Measurements from ENCODE around the gene NCKAP5. TPM values are rescaled to one million over a fixed set of nuclear protein-coding genes. Genes with fewer than 3 reads are reported as not detected.

Gene NCKAP5
- total RNA-seq, 1 donor from 2014 or later = 0.87 TPM

DNA sequence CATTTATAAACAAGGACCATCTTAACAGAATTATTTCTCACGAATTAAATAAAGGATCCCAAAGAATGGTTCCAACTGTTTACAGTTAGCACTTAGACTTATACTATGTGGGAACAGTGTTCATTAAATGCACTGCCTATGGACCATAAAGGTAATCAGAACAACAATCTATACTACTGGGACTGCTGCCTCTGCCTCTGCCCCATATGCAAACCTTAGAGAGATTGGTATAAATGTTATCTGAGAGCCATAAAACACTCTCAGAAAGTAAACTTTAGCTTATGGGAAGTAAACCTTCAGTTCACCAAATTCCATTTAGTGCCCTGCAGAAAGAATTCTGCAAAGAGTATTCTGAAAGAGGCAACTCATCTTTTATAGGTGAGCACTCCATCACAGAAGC, 448.0 kb downstream of the NCKAP5 start:
- no peak overlapping the region for H3K27ac Mint-ChIP-seq (ENCODE audit: unreplicated experiment)
- H3K4me1 Mint-ChIP-seq (ENCODE audit: low read depth) = no peaks in the 10 kb centered on the region
- TF ChIP-seq, protein P1, sequence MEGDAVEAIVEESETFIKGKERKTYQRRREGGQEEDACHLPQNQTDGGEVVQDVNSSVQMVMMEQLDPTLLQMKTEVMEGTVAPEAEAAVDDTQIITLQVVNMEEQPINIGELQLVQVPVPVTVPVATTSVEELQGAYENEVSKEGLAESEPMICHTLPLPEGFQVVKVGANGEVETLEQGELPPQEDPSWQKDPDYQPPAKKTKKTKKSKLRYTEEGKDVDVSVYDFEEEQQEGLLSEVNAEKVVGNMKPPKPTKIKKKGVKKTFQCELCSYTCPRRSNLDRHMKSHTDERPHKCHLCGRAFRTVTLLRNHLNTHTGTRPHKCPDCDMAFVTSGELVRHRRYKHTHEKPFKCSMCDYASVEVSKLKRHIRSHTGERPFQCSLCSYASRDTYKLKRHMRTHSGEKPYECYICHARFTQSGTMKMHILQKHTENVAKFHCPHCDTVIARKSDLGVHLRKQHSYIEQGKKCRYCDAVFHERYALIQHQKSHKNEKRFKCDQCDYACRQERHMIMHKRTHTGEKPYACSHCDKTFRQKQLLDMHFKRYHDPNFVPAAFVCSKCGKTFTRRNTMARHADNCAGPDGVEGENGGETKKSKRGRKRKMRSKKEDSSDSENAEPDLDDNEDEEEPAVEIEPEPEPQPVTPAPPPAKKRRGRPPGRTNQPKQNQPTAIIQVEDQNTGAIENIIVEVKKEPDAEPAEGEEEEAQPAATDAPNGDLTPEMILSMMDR (IDR thresholded peaks at IDR 0.05) = no peak
- no peak for DNase-seq (ENCODE audit: low spot score)
- no peaks in the 10 kb centered on the region for H3K36me3 Mint-ChIP-seq (ENCODE audit: low read depth)
- no peaks in the 10 kb centered on the region for H3K9me3 Mint-ChIP-seq (ENCODE audit: low read depth)
- no peaks in the 10 kb centered on the region for H3K27me3 Mint-ChIP-seq (ENCODE audit: low read depth)
- no peak overlapping the region for H3K4me3 Mint-ChIP-seq (ENCODE audit: unreplicated experiment)

- H3K9me3 Mint-ChIP-seq (ENCODE audit: low read depth) = no peaks in the 10 kb centered on the region
- no peaks in the 10 kb centered on the region for H3K27me3 Mint-ChIP-seq (ENCODE audit: low read depth)
- TF ChIP-seq, protein P1 (IDR thresholded peaks at IDR 0.05) = no peak
- no peak for DNase-seq (ENCODE audit: low spot score)
- H3K4me3 Mint-ChIP-seq (ENCODE audit: unreplicated experiment) = no peak overlapping the region
- no peak overlapping the region for H3K27ac Mint-ChIP-seq (ENCODE audit: unreplicated experiment)
- no peaks in the 10 kb centered on the region for H3K36me3 Mint-ChIP-seq (ENCODE audit: low read depth)
- H3K4me1 Mint-ChIP-seq (ENCODE audit: low read depth) = no peaks in the 10 kb centered on the region
Observed at GRCh38 chr2:133110201-133110600, 458.1 kb downstream of the NCKAP5 start.

DNA sequence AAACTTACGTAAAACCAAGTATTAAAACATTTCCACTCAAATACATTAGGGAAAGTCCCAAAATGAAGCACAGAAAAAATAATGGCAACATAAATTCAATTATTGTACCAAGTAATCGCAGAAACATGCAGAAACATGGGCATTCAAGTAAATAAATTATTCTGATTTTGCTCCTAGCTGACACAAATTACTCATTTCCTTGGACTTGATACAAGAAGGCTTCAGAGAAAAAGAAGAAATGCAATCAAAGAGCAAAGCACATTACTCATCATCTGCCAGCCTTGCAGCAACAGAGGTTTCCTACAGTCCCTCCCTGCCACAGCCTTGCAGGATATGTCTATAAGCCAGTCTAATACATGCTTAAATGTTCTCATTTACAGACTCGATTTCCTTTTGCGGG, 458.5 kb downstream of the NCKAP5 start:
- H3K4me3 Mint-ChIP-seq (ENCODE audit: unreplicated experiment) = no peak overlapping the region
- H3K27me3 Mint-ChIP-seq (ENCODE audit: low read depth) = peaks cover 2% of the 10 kb centered on the region
- H3K27ac Mint-ChIP-seq (ENCODE audit: unreplicated experiment) = no peak overlapping the region
- no peak for DNase-seq (ENCODE audit: low spot score)
- TF ChIP-seq, protein P1 (IDR thresholded peaks at IDR 0.05) = no peak
- no peaks in the 10 kb centered on the region for H3K4me1 Mint-ChIP-seq (ENCODE audit: low read depth)
- H3K36me3 Mint-ChIP-seq (ENCODE audit: low read depth) = no peaks in the 10 kb centered on the region
- no peaks in the 10 kb centered on the region for H3K9me3 Mint-ChIP-seq (ENCODE audit: low read depth)

DNA sequence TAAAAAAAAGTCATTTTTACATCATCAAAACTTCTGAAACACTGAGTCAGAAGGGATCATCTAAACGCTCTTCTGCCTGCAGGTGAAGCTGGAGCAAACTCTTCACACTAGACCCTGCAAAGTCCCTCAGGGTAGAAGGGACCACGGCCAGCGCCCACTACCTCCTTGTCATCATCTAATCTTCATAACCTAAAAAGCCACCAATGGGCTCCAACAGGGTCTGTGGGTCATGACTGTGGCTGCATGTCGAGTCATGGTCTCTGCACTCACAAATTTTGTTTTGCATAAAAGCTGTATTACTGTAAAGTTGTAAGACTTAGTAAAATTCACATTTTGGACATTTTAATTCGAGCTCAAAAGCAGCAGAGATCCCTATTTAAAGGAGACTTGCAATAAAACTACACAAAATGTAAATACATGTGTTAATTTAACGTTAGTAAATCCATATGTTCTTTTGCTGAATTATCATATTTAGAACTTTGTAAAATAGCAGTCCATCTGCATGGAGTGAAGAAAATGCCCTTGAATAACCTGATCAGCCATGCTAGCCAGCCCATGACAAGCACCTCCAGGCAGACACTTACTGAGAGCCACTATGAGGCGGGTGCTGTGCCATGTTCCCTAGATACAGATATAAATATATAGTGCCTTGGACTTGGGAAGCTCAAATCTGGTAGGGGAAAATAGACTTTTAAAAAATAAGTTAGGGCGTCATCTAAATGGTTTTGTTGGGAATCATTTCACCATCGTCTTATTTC, 461.0 kb downstream of the NCKAP5 start:
- no peaks in the 10 kb centered on the region for H3K4me1 Mint-ChIP-seq (ENCODE audit: low read depth)

GRCh38 chr2:133104871-133105270, 463.4 kb downstream of the NCKAP5 start:
- peaks cover 2% of the 10 kb centered on the region for H3K36me3 Mint-ChIP-seq (ENCODE audit: low read depth)
- no peak overlapping the region for H3K4me3 Mint-ChIP-seq (ENCODE audit: unreplicated experiment)
- DNase-seq (ENCODE audit: low spot score) = no peak
- TF ChIP-seq, protein P1 (IDR thresholded peaks at IDR 0.05) = no peak
- no peaks in the 10 kb centered on the region for H3K4me1 Mint-ChIP-seq (ENCODE audit: low read depth)
- peaks cover 5% of the 10 kb centered on the region for H3K9me3 Mint-ChIP-seq (ENCODE audit: low read depth)
- peaks cover 2% of the 10 kb centered on the region for H3K27me3 Mint-ChIP-seq (ENCODE audit: low read depth)
- H3K27ac Mint-ChIP-seq (ENCODE audit: unreplicated experiment) = no peak overlapping the region

More for the DNA sequence above, 461.0 kb downstream of the NCKAP5 start:
- Mint-ChIP-seq H3K9me3 (ENCODE audit: low read depth) (no peaks in the 10 kb centered on the region), H3K36me3 (ENCODE audit: low read depth) (no peaks in the 10 kb centered on the region), H3K4me3 (ENCODE audit: unreplicated experiment) (no peak overlapping the region), H3K27me3 (ENCODE audit: low read depth) (peaks cover 2% of the 10 kb centered on the region), H3K27ac (ENCODE audit: unreplicated experiment) (no peak overlapping the region)
- DNase-seq (ENCODE audit: low spot score) = no peak
- TF ChIP-seq, protein P1 (IDR thresholded peaks at IDR 0.05) = no peak

All from chondrocyte (in vitro differentiated cells).